ENCODE data around the gene IL23A. TPM values are rescaled to one million over a fixed set of nuclear protein-coding genes. Genes with fewer than 3 reads are reported as not detected.

The IL23A gene
- 0.13 and 0.56 TPM in 2 replicates for total RNA-seq

DNA sequence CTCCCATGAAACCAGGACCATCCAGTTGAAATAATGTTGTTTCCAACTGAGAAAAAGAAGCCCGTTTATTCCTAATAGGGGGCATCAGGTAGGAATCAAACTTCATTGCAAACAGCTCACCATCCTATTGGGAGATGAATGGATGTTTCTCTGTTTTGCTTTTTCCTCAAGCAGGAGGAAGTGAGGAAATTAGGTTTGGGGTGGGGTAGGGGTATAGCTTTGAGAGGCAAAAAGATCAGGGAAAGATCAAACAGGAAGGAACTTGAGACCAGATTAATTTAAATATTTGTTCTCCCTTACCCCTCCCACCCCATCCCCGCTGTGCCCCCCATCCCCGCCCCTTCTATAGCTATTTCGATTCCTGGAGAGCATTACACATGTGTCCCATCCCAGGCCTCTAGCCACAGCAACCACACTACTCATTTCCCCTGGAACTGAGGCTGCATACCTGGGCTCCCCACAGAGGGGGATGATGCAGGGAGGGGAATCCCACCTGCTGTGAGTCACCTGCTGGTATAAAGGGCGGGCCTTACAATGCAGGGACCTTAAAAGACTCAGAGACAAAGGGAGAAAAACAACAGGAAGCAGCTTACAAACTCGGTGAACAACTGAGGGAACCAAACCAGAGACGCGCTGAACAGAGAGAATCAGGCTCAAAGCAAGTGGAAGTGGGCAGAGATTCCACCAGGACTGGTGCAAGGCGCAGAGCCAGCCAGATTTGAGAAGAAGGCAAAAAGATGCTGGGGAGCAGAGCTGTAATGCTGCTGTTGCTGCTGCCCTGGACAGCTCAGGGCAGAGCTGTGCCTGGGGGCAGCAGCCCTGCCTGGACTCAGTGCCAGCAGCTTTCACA, at the start of gene IL23A:
Gene IL23A (plus strand): TSS at position 577 of the 850 bp plus-strand sequence. CDS start 161 bp downstream, at position 738.

DNA sequence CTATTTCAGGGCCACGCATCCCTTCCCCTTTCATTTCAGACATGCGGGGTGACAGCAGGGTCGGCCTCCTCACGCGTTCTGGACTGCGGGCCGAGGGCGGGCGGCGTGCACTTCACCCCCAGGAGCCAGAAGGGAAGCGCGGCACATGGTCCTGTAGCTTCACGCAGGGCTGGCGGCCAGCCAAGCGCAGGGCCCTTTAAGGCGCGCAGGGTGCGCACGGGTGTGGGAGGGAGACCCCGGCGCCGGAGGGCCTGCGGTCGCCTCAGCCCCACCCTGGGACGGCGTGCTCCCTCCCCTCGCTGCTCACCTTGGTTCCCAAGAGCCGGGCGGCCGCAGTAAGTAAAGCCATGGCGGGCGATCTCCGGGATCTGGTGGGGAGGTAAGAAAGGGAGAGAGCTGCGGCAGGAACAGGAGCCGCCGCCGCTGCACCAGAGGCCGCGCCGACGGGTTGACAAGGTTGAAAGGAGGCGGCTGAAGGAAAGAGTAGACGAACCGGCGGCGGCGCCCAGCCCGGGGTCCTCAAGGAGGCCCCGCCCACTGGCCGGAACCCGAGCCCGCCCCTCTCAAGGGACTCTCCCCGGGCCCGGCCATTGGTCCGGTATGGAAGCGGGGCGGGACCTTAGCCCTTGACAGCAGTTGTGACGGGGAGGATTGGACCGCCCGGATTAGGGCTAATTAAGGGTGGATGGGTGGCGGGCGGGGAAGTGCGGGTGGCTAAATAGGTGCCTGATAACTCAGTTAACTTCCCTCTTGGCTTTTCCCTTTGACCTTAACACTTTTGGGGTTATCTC, 38.6 kb upstream of the IL23A start, which contains the start of gene CS:
Gene CS (minus strand): TSS at position 478 of the 791 bp plus-strand sequence. CDS start 129 bp downstream, at position 349.

DNA sequence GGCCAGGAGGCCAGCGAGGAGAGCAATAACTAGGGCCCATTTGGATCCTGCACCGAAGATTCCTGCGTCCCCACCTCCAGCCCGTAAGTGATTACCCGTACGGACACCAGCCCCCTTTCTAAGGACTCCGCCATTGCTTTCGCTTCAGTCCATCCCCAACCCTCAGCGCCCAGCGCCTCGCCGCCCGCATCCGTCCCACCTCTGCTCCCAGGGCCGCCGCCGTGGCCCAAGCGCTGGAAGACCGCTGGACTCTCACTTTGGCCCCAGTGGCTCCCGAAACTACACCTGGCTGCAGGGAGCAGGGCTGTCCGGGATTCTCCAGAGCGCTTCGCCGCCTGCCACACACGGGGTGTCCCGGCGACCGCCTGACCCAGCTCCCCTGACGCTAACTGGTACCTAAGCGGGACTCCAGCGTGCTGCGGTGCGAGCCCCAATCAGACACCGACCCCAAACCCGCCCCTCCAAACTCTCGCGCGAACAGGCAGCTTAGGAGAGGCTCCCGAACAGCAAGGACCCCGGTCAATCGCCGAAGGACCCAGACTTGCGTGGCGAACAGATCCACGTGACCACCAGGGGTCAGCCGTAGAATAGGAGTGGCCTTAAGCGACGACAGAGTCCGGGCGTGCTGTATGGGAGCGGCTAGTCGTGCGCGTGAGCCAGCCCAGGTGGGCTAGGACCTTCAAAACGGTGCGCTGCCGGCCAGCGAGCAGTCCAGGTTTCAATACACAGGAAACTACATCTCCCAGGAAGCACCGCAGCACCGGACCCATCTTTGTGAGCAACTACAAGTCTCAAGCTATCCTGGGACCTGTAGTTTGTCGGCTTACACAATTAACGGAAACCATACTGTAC, 22.8 kb upstream of the IL23A start, which contains the start of gene CNPY2:
Gene CNPY2 (minus strand): TSS at position 367 of the 852 bp plus-strand sequence. CDS start 771 bp downstream, outside the sequence.

DNA sequence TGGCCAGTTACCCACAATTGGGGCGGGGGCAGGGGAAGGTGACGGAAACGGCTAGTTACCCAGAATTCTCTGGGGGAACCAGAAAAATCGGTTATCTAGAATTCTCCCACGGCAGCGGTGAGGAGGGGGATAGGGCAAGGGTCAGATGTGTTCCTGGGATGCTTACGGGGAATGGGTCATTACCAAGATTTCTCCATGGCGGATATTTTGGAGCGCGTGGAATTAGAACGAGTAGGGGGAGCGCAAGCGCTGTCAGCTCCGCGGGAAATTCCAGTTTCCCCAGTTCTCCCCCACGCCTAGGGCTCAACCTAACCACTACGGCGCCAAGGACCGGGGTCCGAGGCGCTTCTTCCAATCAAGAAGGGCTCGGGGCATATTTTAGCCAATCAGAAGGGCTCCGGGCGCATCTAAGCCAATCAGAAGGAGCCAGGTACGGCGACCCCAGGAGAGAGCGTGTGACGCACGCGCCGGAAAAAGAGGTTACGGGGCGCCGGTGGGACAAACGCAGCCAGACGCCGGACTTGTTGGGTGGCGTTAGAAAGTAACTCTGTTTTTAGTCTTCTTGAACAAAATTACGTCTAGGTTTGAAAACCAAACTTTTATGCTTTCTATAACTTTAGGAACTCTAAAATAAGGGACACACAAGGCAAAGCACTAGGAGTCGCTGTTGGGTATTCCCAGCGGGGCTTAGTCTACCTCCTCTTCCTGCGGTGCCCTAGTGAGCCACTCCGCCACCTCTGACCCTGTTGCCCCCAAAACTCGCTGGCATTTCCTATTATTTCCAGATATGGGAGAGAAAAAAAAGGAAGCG, 4.8 kb upstream of the IL23A start, which contains the start of gene PAN2:
Gene PAN2 (minus strand): TSS at position 322 of the 811 bp plus-strand sequence. CDS start 906 bp downstream, outside the sequence.

GRCh38 chr12:56359851-56360767, 21.4 kb downstream of the IL23A start, which contains the start of gene STAT2:
STAT2 (minus strand) TSS chr12:56360107; CDS start chr12:56356571, 3,536 bp downstream.

GRCh38 chr12:56362130-56363059, 23.7 kb downstream of the IL23A start, which contains the start of gene APOF:
APOF (minus strand) TSS chr12:56362857; CDS start chr12:56362745, 112 bp downstream.

Other genes starting within 250 kb of the IL23A start
- 98.1 and 145 TPM in 2 replicates for gene PA2G4, start 234.3 kb upstream of the IL23A start, total RNA-seq
- 2,965 and 4,023 TPM in 2 replicates for gene RPL41, start 222.3 kb upstream of the IL23A start, total RNA-seq
- gene ZC3H10, start 220.6 kb upstream of the IL23A start, total RNA-seq = 3.4 and 5.0 TPM in 2 replicates
- gene ESYT1, start 210.6 kb upstream of the IL23A start, total RNA-seq = 81.4 and 171 TPM in 2 replicates
- 112 and 142 TPM in 2 replicates for gene MYL6B, start 186.3 kb upstream of the IL23A start, total RNA-seq
- gene MYL6, start 180.5 kb upstream of the IL23A start, total RNA-seq = 1,228 and 2,927 TPM in 2 replicates
- 27.5 and 43.8 TPM in 2 replicates for gene SMARCC2, start 149.4 kb upstream of the IL23A start, total RNA-seq
- gene RNF41, start 117.0 kb upstream of the IL23A start, total RNA-seq = 57.2 and 76.5 TPM in 2 replicates
- 48.4 and 60.4 TPM in 2 replicates for gene NABP2, start 114.5 kb upstream of the IL23A start, total RNA-seq
- not detected in 2 replicates for gene SLC39A5, start 108.8 kb upstream of the IL23A start, total RNA-seq
- gene ANKRD52, start 80.5 kb upstream of the IL23A start, total RNA-seq = 14.5 and 16.9 TPM in 2 replicates
- 8.8 and 11.3 TPM in 2 replicates for gene COQ10A, start 71.9 kb upstream of the IL23A start, total RNA-seq
- 109 and 134 TPM in 2 replicates for gene CS, start 38.6 kb upstream of the IL23A start, total RNA-seq
- 95.7 and 112 TPM in 2 replicates for gene CNPY2, start 22.9 kb upstream of the IL23A start, total RNA-seq
- gene PAN2, start 4.9 kb upstream of the IL23A start, total RNA-seq = 9.1 and 38.4 TPM in 2 replicates
- gene STAT2, start 21.2 kb downstream of the IL23A start, total RNA-seq = 90.0 and 173 TPM in 2 replicates
- gene APOF, start 24.0 kb downstream of the IL23A start, total RNA-seq = not detected in 2 replicates
- gene TIMELESS, start 110.5 kb downstream of the IL23A start, total RNA-seq = 7.9 and 14.1 TPM in 2 replicates
- not detected in 2 replicates for gene MIP, start 115.8 kb downstream of the IL23A start, total RNA-seq
- gene SPRYD4, start 129.7 kb downstream of the IL23A start, total RNA-seq = 1.0 and 1.2 TPM in 2 replicates
- 0.13 TPM in 1 of 2 replicates, not detected in the other for gene GLS2, start 149.3 kb downstream of the IL23A start, total RNA-seq
- gene RBMS2, start 182.9 kb downstream of the IL23A start, total RNA-seq = 25.3 and 26.5 TPM in 2 replicates

All from epithelial cell of alveolus of lung (primary cell).